ENCODE results near the gene KCNK15. TPM values are rescaled to one million over a fixed set of nuclear protein-coding genes. Genes with fewer than 3 reads are reported as not detected.

KCNK15 gene
- total and polyA plus RNA-seq, 12 donors = 0.13 to 0.82 (median 0.38) TPM

- Histone ChIP-seq H3K4me1 (peaks cover 0 to 26% (median 6%) of the 10 kb centered on the region in 9 donors), H3K27me3 (no peaks in the 10 kb centered on the region), H3K27ac (no peak overlapping the region), H3K4me3 (no peak overlapping the region), H3K9me3 (peaks cover 0 to 7% (median 0%) of the 10 kb centered on the region in 11 donors), H3K36me3 (no peaks in the 10 kb centered on the region)
- no peak for TF ChIP-seq CTCF (IDR thresholded peaks at IDR 0.05)
- DNase-seq (no peak), ATAC-seq (no peak)
- intact Hi-C loops (cut with DNase I) = loop anchor here in 6 of 10 donors (5.0 to 10.0 kb wide), 8 partner anchors 125 to 528 kb away; partner anchors contain the start of genes OSER1 (in 2 of the 6), STK4 (in 1 of the 6) and TOMM34 (in 1 of the 6)
- 72 to 78% methylated on average over 2 of the region's 2 CpGs for WGBS, 2 donors
Observed at GRCh38 chr20:44739942-44740341, 5.7 kb upstream of the KCNK15 start.

GRCh38 chr20:44742304-44743079 is 3.2 kb upstream of the KCNK15 start:
- no peak for TF ChIP-seq CTCF (IDR thresholded peaks at IDR 0.05)
- DNase-seq (no peak), ATAC-seq (peak in 4 of 8 donors; percentile 12 to 25 (median 22))
- intact Hi-C loops (cut with DNase I) = loop anchor here in 1 of 10 donors (10.0 kb wide), 1 partner anchor 222 kb away; the partner anchor contains the start of genes STK4 and TOMM34
- peak overlapping the region in 2 of 10 donors; percentile 5 to 44 for H3K27ac ChIP-seq
- no peak overlapping the region for H3K4me3 ChIP-seq
- H3K36me3 ChIP-seq = no peaks in the 10 kb centered on the region
- WGBS, 2 donors = 70 to 74% methylated on average over 14 of the region's 14 CpGs
- H3K9me3 ChIP-seq = no peaks in the 10 kb centered on the region
- peaks cover 0 to 47% (median 13%) of the 10 kb centered on the region in 9 donors for H3K4me1 ChIP-seq
- peaks cover 0 to 20% (median 0%) of the 10 kb centered on the region in 7 donors for H3K27me3 ChIP-seq

- Histone ChIP-seq H3K27ac (peak overlapping the region in 1 of 10 donors; percentile 44), H3K4me1 (peaks cover 0 to 49% (median 13%) of the 10 kb centered on the region in 9 donors), H3K36me3 (no peaks in the 10 kb centered on the region), H3K27me3 (peaks cover 0 to 20% (median 0%) of the 10 kb centered on the region in 7 donors), H3K4me3 (no peak overlapping the region), H3K9me3 (no peaks in the 10 kb centered on the region)
- WGBS, 2 donors = 69 to 73% methylated on average over 7 of the region's 7 CpGs
- no peak for TF ChIP-seq CTCF (IDR thresholded peaks at IDR 0.05)
- DNase-seq (no peak), ATAC-seq (no peak)
- intact Hi-C loops (cut with DNase I) = loop anchor here in 1 of 10 donors (10.0 kb wide), 1 partner anchor 222 kb away; the partner anchor contains the start of genes STK4 and TOMM34
Observed at GRCh38 chr20:44743080-44743701, 2.5 kb upstream of the KCNK15 start.

- DNase-seq (no peak), ATAC-seq (no peak)
- Histone ChIP-seq H3K36me3 (no peaks in the 10 kb centered on the region), H3K27me3 (peaks cover 0 to 27% (median 3%) of the 10 kb centered on the region in 7 donors), H3K4me3 (no peak overlapping the region), H3K4me1 (peaks cover 0 to 43% (median 13%) of the 10 kb centered on the region in 9 donors), H3K27ac (no peak overlapping the region), H3K9me3 (no peaks in the 10 kb centered on the region)
- no peak for TF ChIP-seq CTCF (IDR thresholded peaks at IDR 0.05)
- intact Hi-C loops (cut with DNase I) = loop anchor here in 1 of 10 donors (10.0 kb wide), 1 partner anchor 221 kb away; the partner anchor contains the start of genes STK4 and TOMM34
- WGBS, 2 donors = 93 to 95% methylated on average over 12 of the region's 12 CpGs
Observed at GRCh38 chr20:44743916-44744655, 1.6 kb upstream of the KCNK15 start.
